Neural progenitor cell (in vitro differentiated cells): ENCODE measurements around the gene GDI2. TPM values are rescaled to one million over a fixed set of nuclear protein-coding genes. Genes with fewer than 3 reads are reported as not detected.

Experiments used
- DNase-seq: peaks from one replicate; pipeline ENCODE4 v3.0.0-alpha.2; 2016; ENCODE audit warnings: low spot score
- H2AFZ ChIP-seq: fragments of 200-600 bp; sonication (generic); replicated peaks from 2 replicates; pipeline ENCODE4 v1.6.1; 2016; ENCODE audit warnings: antibody characterized with exemption
- H3F3A ChIP-seq: fragments of 200-600 bp; sonication (generic); 2 replicates; pipeline ENCODE4 v1.6.1; 2016; ENCODE audit warnings: antibody characterized with exemption, low read depth
- H3K27ac ChIP-seq: fragments of 200-600 bp; sonication (generic); 2 replicates; pipeline ENCODE4 v1.5.1; 2016; ENCODE audit warnings: mild to moderate bottlenecking
- H3K27me3 ChIP-seq: fragments of 200-600 bp; sonication (generic); 2 replicates; pipeline ENCODE4 v1.6.1; 2016; ENCODE audit warnings: mild to moderate bottlenecking, moderate library complexity
- H3K36me3 ChIP-seq: fragments of 200-600 bp; sonication (generic); 2 replicates; pipeline ENCODE4 v1.5.1; 2016
- H3K4me1 ChIP-seq: fragments of 200-600 bp; sonication (generic); 2 replicates; pipeline ENCODE4 v1.6.1; 2016; ENCODE audit warnings: mixed run types
- H3K4me2 ChIP-seq: fragments of 200-600 bp; sonication (generic); 2 replicates; pipeline ENCODE4 v1.6.1; 2016
- H3K4me3 ChIP-seq: fragments of 200-600 bp; sonication (generic); 2 replicates; pipeline ENCODE4 v1.5.1; 2016
- H3K79me2 ChIP-seq: fragments of 200-600 bp; sonication (generic); 2 replicates; pipeline ENCODE4 v1.6.1; 2016; ENCODE audit warnings: low read depth
- H3K9ac ChIP-seq: fragments of 200-600 bp; sonication (generic); 2 replicates; pipeline ENCODE4 v1.6.1; 2016
- H3K9me3 ChIP-seq: fragments of 200-600 bp; sonication (generic); 2 replicates; pipeline ENCODE4 v1.5.1; 2016; ENCODE audit warnings: low read depth
- H4K20me1 ChIP-seq: fragments of 200-600 bp; sonication (generic); 2 replicates; pipeline ENCODE4 v1.6.1; 2016; ENCODE audit warnings: low read depth
- H3K27ac Mint-ChIP-seq: 3 replicates; pipeline ENCODE4 v1.8.0; 2021; ENCODE audit warnings: mixed read lengths
- H3K27me3 Mint-ChIP-seq: 2 replicates; pipeline ENCODE4 v1.8.0; 2022; ENCODE audit warnings: low read depth, mild to moderate bottlenecking, inconsistent platforms, moderate library complexity, mixed read lengths; ENCODE audit not compliant: insufficient read depth
- H3K36me3 Mint-ChIP-seq: 3 replicates; pipeline ENCODE4 v1.8.0; 2021; ENCODE audit warnings: mixed read lengths
- H3K4me1 Mint-ChIP-seq: 3 replicates; pipeline ENCODE4 v1.8.0; 2021; ENCODE audit warnings: mixed read lengths
- H3K4me3 Mint-ChIP-seq: 3 replicates; pipeline ENCODE4 v1.8.0; 2021; ENCODE audit warnings: mild to moderate bottlenecking, moderate library complexity, mixed read lengths
- H3K9me3 Mint-ChIP-seq: 3 replicates; pipeline ENCODE4 v1.8.0; 2020; ENCODE audit warnings: mixed read lengths
- CTCF ChIP-seq: fragments of 200-600 bp; sonication (generic); IDR thresholded peaks from 2 replicates; pipeline ENCODE4 v1.5.1; 2017; ENCODE audit warnings: antibody characterized with exemption, mild to moderate bottlenecking
- EZH2 ChIP-seq: fragments of 200-600 bp; sonication (generic); IDR thresholded peaks from 2 replicates; pipeline ENCODE4 v1.6.1; 2017; ENCODE audit warnings: antibody characterized with exemption, mild to moderate bottlenecking, moderate library complexity
- EZH2phosphoT487 ChIP-seq: fragments of 200-600 bp; sonication (generic); IDR thresholded peaks from 2 replicates; pipeline ENCODE4 v1.6.1; 2017; ENCODE audit warnings: antibody characterized with exemption
- total RNA-seq: library from RNA; depleted of rRNA; stranded (reverse); fragments of >200 nt; gene quantifications from 2 replicates; pipeline ENCODE4 v1.2.3, GENCODE V29; 2015; ENCODE audit warnings: low replicate concordance

Gene GDI2
- total RNA-seq, 1 donor from 2014 or later: 592 TPM

DNA sequence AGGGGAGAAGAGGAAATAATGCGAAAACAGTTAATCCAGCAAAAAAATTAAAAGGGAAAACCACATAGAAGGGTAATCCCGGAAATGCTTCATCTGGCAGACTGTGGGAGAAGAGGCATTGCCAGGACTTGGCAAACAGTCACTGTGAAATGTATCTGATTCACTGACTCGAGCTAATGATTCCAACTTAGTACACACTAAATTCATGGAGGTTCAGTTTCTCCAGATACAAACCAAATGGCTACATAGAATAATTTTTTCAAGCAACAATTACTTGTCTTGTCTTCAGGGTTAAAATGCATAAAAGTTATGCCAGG lies 36.4 kb downstream of the GDI2 start:
- Histone ChIP-seq H3K27me3 (no peaks in the 10 kb centered on the region), H4K20me1 (peaks cover 60% of the 10 kb centered on the region), H3F3A (no peaks in the 10 kb centered on the region), H2AFZ (no peak overlapping the region), H3K9me3 (no peaks in the 10 kb centered on the region), H3K36me3 (peaks cover 8% of the 10 kb centered on the region), H3K4me3 (no peak overlapping the region), H3K79me2 (peaks cover 100% of the 10 kb centered on the region), H3K27ac (no peak overlapping the region), H3K9ac (no peak overlapping the region), H3K4me1 (no peaks in the 10 kb centered on the region), H3K4me2 (no peak overlapping the region)
- no peaks in the 10 kb centered on the region for H3K9me3 Mint-ChIP-seq
- H3K27ac Mint-ChIP-seq: no peak overlapping the region
- DNase-seq: no peak
- peaks cover 45% of the 10 kb centered on the region for H3K36me3 Mint-ChIP-seq
- no peaks in the 10 kb centered on the region for H3K27me3 Mint-ChIP-seq
- H3K4me3 Mint-ChIP-seq: no peak overlapping the region
- TF ChIP-seq CTCF: no peak
- no peak for TF ChIP-seq EZH2
- no peak for TF ChIP-seq EZH2phosphoT487
- H3K4me1 Mint-ChIP-seq: no peaks in the 10 kb centered on the region

- H3K79me2 ChIP-seq: peaks cover 99% of the 10 kb centered on the region
- H3K27ac ChIP-seq: no peak overlapping the region
- H3F3A ChIP-seq: no peaks in the 10 kb centered on the region
- H3K4me2 ChIP-seq: no peak overlapping the region
- no peaks in the 10 kb centered on the region for H3K4me1 Mint-ChIP-seq
- no peak overlapping the region for H3K4me3 Mint-ChIP-seq
- H3K9ac ChIP-seq: no peak overlapping the region
- H3K9me3 ChIP-seq: no peaks in the 10 kb centered on the region
- H3K36me3 Mint-ChIP-seq: peaks cover 48% of the 10 kb centered on the region
- no peaks in the 10 kb centered on the region for H3K4me1 ChIP-seq
- H3K4me3 ChIP-seq: no peak overlapping the region
- no peaks in the 10 kb centered on the region for H3K27me3 ChIP-seq
- H3K9me3 Mint-ChIP-seq: no peaks in the 10 kb centered on the region
- H2AFZ ChIP-seq: no peak overlapping the region
- H3K27ac Mint-ChIP-seq: no peak overlapping the region
- DNase-seq: peak; percentile 57
- peaks cover 10% of the 10 kb centered on the region for H3K36me3 ChIP-seq
- peaks cover 60% of the 10 kb centered on the region for H4K20me1 ChIP-seq
- H3K27me3 Mint-ChIP-seq: no peaks in the 10 kb centered on the region
- TF ChIP-seq EZH2 (no peak), CTCF (peak; percentile 49), EZH2phosphoT487 (no peak)
Measured at GRCh38 chr10:5776136-5776880, 36.9 kb downstream of the GDI2 start.

GRCh38 chr10:5775685-5776084 lies 37.5 kb downstream of the GDI2 start:
- H3K27ac Mint-ChIP-seq: no peak overlapping the region
- peaks cover 97% of the 10 kb centered on the region for H3K79me2 ChIP-seq

More at GRCh38 chr10:5775685-5776084, 37.5 kb downstream of the GDI2 start:
- H3K4me3 ChIP-seq: no peak overlapping the region
- peaks cover 60% of the 10 kb centered on the region for H4K20me1 ChIP-seq
- TF ChIP-seq EZH2phosphoT487 (no peak), EZH2 (no peak), CTCF (no peak)
- no peaks in the 10 kb centered on the region for H3K27me3 Mint-ChIP-seq
- H3K36me3 Mint-ChIP-seq: peaks cover 45% of the 10 kb centered on the region
- DNase-seq: no peak
- H3K4me2 ChIP-seq: no peak overlapping the region
- no peaks in the 10 kb centered on the region for H3K9me3 ChIP-seq
- no peak overlapping the region for H3K27ac ChIP-seq
- H3F3A ChIP-seq: no peaks in the 10 kb centered on the region
- no peaks in the 10 kb centered on the region for H3K27me3 ChIP-seq
- H3K9me3 Mint-ChIP-seq: no peaks in the 10 kb centered on the region
- no peak overlapping the region for H3K9ac ChIP-seq
- H3K4me1 Mint-ChIP-seq: no peaks in the 10 kb centered on the region
- no peak overlapping the region for H3K4me3 Mint-ChIP-seq
- no peaks in the 10 kb centered on the region for H3K4me1 ChIP-seq
- H3K36me3 ChIP-seq: peaks cover 13% of the 10 kb centered on the region
- no peak overlapping the region for H2AFZ ChIP-seq
